EL (cell line): Measurements from ENCODE around the gene ALG9.
"Not testable (repeated sequence)": the region's sequence is repeated elsewhere in the genome, so short reads cannot be mapped to it uniquely, and the experiment has no call there.

ENCODE experiments used
- DNase-seq: peaks from one replicate; pipeline ENCODE4 v3.0.0-alpha.2; 2016

The ALG9 gene

GRCh38 chr11:111792955-111793500 is 78.4 kb downstream of the ALG9 start:
- no peak for DNase-seq

GRCh38 chr11:111792314-111792713 is 79.1 kb downstream of the ALG9 start:
- DNase-seq, result no peak

- no peak for DNase-seq
These were observed 82.9 kb downstream of the ALG9 start for GRCh38 chr11:111788464-111788863.

- no peak for DNase-seq
These were observed 83.3 kb downstream of the ALG9 start for GRCh38 chr11:111788051-111788450.

- no peak for DNase-seq
These were observed 85.4 kb downstream of the ALG9 start for GRCh38 chr11:111785886-111786412.

GRCh38 chr11:111785076-111785475 is 86.3 kb downstream of the ALG9 start:
- no peak for DNase-seq

- DNase-seq, result not testable (repeated sequence)
These were observed 87.1 kb downstream of the ALG9 start for GRCh38 chr11:111784311-111784710.

GRCh38 chr11:111782109-111782741 is 89.2 kb downstream of the ALG9 start:
- DNase-seq, result no peak

GRCh38 chr11:111779118-111779517 is 92.3 kb downstream of the ALG9 start:
- no peak for DNase-seq

- DNase-seq, result no peak
These were observed 93.3 kb downstream of the ALG9 start for GRCh38 chr11:111778047-111778558.

- peak; percentile 72 for DNase-seq
These were observed 94.0 kb downstream of the ALG9 start for GRCh38 chr11:111777094-111778046.

- no peak for DNase-seq
These were observed 94.8 kb downstream of the ALG9 start for GRCh38 chr11:111776398-111777093.

- DNase-seq, result no peak
These were observed 96.2 kb downstream of the ALG9 start for GRCh38 chr11:111774955-111775710.

GRCh38 chr11:111772535-111772934 is 98.8 kb downstream of the ALG9 start:
- no peak for DNase-seq

- not testable (repeated sequence) for DNase-seq
These were observed 100.2 kb downstream of the ALG9 start for GRCh38 chr11:111771205-111771604.

- no peak for DNase-seq
These were observed 100.7 kb downstream of the ALG9 start for GRCh38 chr11:111770581-111771134.

GRCh38 chr11:111766834-111767142 is 104.6 kb downstream of the ALG9 start:
- no peak for DNase-seq

GRCh38 chr11:111765984-111766833 is 105.2 kb downstream of the ALG9 start, which contains the start of gene PPP2R1B:
Gene PPP2R1B, minus strand, starts transcription at chr11:111766389. Its CDS starts 28 bp downstream, at chr11:111766361.
- peak; percentile 84 for DNase-seq

GRCh38 chr11:111765320-111765983 is 105.9 kb downstream of the ALG9 start:
- peak; percentile 13 for DNase-seq

- peak; percentile 43 for DNase-seq
These were observed 106.8 kb downstream of the ALG9 start for GRCh38 chr11:111764621-111765020.
